ENCODE measurements around the gene SEMA3A. TPM values are rescaled to one million over a fixed set of nuclear protein-coding genes. Genes with fewer than 3 reads are reported as not detected.
A peak's percentile ranks its signal among the peaks of the same experiment; 100 is the strongest.

The SEMA3A gene
- total RNA-seq, 1 donor from 2014 or later: 134 TPM

- H3K4me3 Mint-ChIP-seq: peak overlapping the region; percentile 98
- TF ChIP-seq EZH2phosphoT487 (IDR thresholded peaks at IDR 0.05) (no peak), EZH2 (IDR thresholded peaks at IDR 0.05) (no peak), CTCF (IDR thresholded peaks at IDR 0.05) (no peak)
- H3K4me1 Mint-ChIP-seq: peaks cover 39% of the 10 kb centered on the region
- Histone ChIP-seq H3F3A (ENCODE audit: low read depth) (peaks cover 55% of the 10 kb centered on the region), H3K4me3 (peak overlapping the region; percentile 84), H2AFZ (replicated peaks) (no peak overlapping the region), H3K9me3 (ENCODE audit: low read depth) (no peaks in the 10 kb centered on the region), H3K79me2 (ENCODE audit: low read depth) (peaks cover 57% of the 10 kb centered on the region), H3K4me1 (peaks cover 54% of the 10 kb centered on the region), H3K9ac (peak overlapping the region; percentile 43), H3K36me3 (no peaks in the 10 kb centered on the region), H3K27me3 (no peaks in the 10 kb centered on the region), H3K4me2 (peak overlapping the region; percentile 84), H4K20me1 (ENCODE audit: low read depth) (no peaks in the 10 kb centered on the region), H3K27ac (peak overlapping the region; percentile 92)
- H3K27me3 Mint-ChIP-seq (ENCODE audit: insufficient read depth, low read depth): peaks cover 6% of the 10 kb centered on the region
- peak overlapping the region; percentile 57 for H3K27ac Mint-ChIP-seq
- no peaks in the 10 kb centered on the region for H3K36me3 Mint-ChIP-seq
- H3K9me3 Mint-ChIP-seq: no peaks in the 10 kb centered on the region
- no peak for DNase-seq (ENCODE audit: low spot score)
Measured at GRCh38 chr7:84193747-84194146, 842 bp downstream of the SEMA3A start.

DNA sequence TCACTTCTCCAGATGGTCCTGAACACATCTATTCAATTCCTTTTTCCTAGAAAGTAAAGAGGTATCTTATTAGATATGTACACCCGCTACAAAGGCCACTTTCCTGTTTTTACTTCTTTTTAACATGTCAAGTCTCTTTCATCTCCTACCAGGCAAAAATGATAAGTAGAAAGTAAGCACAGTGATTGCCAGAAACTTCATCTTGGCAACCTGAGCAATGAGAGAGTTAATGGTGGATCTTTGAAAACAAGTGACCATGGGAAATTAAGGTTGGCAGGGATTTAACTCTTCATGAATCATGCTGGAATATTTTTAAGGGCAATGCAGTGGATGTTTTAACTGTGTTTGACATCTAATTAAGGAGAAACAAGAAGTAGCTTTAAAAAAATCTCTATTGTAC lies 2.7 kb downstream of the SEMA3A start:
- no peaks in the 10 kb centered on the region for H3K27me3 ChIP-seq
- Mint-ChIP-seq H3K27ac (peak overlapping the region; percentile 21), H3K9me3 (no peaks in the 10 kb centered on the region), H3K4me1 (peaks cover 44% of the 10 kb centered on the region), H3K4me3 (peak overlapping the region; percentile 80), H3K36me3 (peaks cover 6% of the 10 kb centered on the region), H3K27me3 (ENCODE audit: insufficient read depth, low read depth) (peaks cover 4% of the 10 kb centered on the region)
- peaks cover 2% of the 10 kb centered on the region for H4K20me1 ChIP-seq (ENCODE audit: low read depth)
- H3K9ac ChIP-seq: no peak overlapping the region
- no peak overlapping the region for H2AFZ ChIP-seq (replicated peaks)
- peak overlapping the region; percentile 42 for H3K27ac ChIP-seq
- peak overlapping the region; percentile 84 for H3K4me3 ChIP-seq
- peak overlapping the region; percentile 84 for H3K4me2 ChIP-seq
- DNase-seq (ENCODE audit: low spot score): no peak
- TF ChIP-seq CTCF (IDR thresholded peaks at IDR 0.05) (no peak), EZH2phosphoT487 (IDR thresholded peaks at IDR 0.05) (no peak), EZH2 (IDR thresholded peaks at IDR 0.05) (no peak)
- H3K79me2 ChIP-seq (ENCODE audit: low read depth): peaks cover 76% of the 10 kb centered on the region
- H3F3A ChIP-seq (ENCODE audit: low read depth): peaks cover 46% of the 10 kb centered on the region
- peaks cover 66% of the 10 kb centered on the region for H3K4me1 ChIP-seq
- H3K9me3 ChIP-seq (ENCODE audit: low read depth): no peaks in the 10 kb centered on the region
- H3K36me3 ChIP-seq: no peaks in the 10 kb centered on the region

DNA sequence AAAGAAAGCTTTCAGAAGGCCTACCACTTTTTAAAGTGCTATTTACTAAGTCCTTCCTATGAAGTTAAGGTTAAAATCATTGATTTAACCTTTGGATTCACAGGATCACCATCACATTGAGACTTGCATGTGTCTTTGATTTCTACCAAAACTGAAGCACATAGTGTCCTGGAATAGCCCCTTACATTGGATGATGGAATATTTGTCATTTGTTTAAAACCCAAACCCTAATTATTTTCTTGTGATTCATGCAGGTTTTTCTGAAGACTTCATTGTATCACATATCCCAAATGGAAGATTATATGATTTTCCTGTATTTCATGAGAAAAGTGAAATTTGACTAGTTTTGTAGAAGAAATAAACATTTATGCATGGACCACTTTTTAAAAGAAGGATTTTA lies 3.3 kb downstream of the SEMA3A start:
- Mint-ChIP-seq H3K27me3 (ENCODE audit: insufficient read depth, low read depth) (peaks cover 4% of the 10 kb centered on the region), H3K9me3 (peaks cover 2% of the 10 kb centered on the region), H3K27ac (no peak overlapping the region), H3K36me3 (peaks cover 10% of the 10 kb centered on the region), H3K4me1 (peaks cover 41% of the 10 kb centered on the region), H3K4me3 (peak overlapping the region; percentile 80)
- H3K9ac ChIP-seq: no peak overlapping the region
- H3K4me3 ChIP-seq: peak overlapping the region; percentile 84
- peaks cover 82% of the 10 kb centered on the region for H3K79me2 ChIP-seq (ENCODE audit: low read depth)
- no peak for TF ChIP-seq EZH2 (IDR thresholded peaks at IDR 0.05)
- TF ChIP-seq EZH2phosphoT487 (IDR thresholded peaks at IDR 0.05): no peak
- no peak for TF ChIP-seq CTCF (IDR thresholded peaks at IDR 0.05)
- no peaks in the 10 kb centered on the region for H3K27me3 ChIP-seq
- H3K36me3 ChIP-seq: no peaks in the 10 kb centered on the region
- H3K4me2 ChIP-seq: peak overlapping the region; percentile 84
- peaks cover 8% of the 10 kb centered on the region for H4K20me1 ChIP-seq (ENCODE audit: low read depth)
- no peak for DNase-seq (ENCODE audit: low spot score)
- no peaks in the 10 kb centered on the region for H3K9me3 ChIP-seq (ENCODE audit: low read depth)
- H3F3A ChIP-seq (ENCODE audit: low read depth): peaks cover 40% of the 10 kb centered on the region
- H2AFZ ChIP-seq (replicated peaks): no peak overlapping the region
- H3K4me1 ChIP-seq: peaks cover 62% of the 10 kb centered on the region
- H3K27ac ChIP-seq: no peak overlapping the region
